ENCODE measurements around the gene CD300H. TPM values are rescaled to one million over a fixed set of nuclear protein-coding genes. Genes with fewer than 3 reads are reported as not detected.

The CD300H gene
- total RNA-seq, 1 experiment from 2014 or later, result not detected

GRCh38 chr17:74582633-74583032 is 15.3 kb upstream of the CD300H start:
- CTCF ChIA-PET, result no interaction called here
- Histone ChIP-seq H3K36me3 (ENCODE audit: control insufficient read depth, insufficient read depth, low read length) (no peaks in the 10 kb centered on the region), H3K4me1 (ENCODE audit: control insufficient read depth, insufficient read depth, low read length) (no peaks in the 10 kb centered on the region), H3K27me3 (ENCODE audit: control insufficient read depth, insufficient read depth, low read length) (peaks cover 6% of the 10 kb centered on the region; the same call in 1 of the 2 replicates), H3K9me3 (ENCODE audit: control insufficient read depth, insufficient read depth, low read depth, low read length) (no peaks in the 10 kb centered on the region; the same call in 1 of the 2 replicates), H3K4me3 (ENCODE audit: low read depth in 2 of 2, low read length in 2 of 2) (no peak overlapping the region), H3K27ac (ENCODE audit: low read length) (no peak overlapping the region)
- POLR2A ChIA-PET, result no interaction called here
- in situ Hi-C loops (cut with HindIII; ENCODE audit: low pct_unique_long_range_greater_than_20kb, low sequenced_read_pairs), result no loop called here
- TF ChIP-seq SIN3A (IDR thresholded peaks at IDR 0.05; ENCODE audit: borderline replicate concordance, insufficient read depth, low read depth, low read length) (no peak), TCF7L2 (IDR thresholded peaks at IDR 0.05; ENCODE audit: low read depth, low read length) (no peak), POLR2AphosphoS5 (IDR thresholded peaks at IDR 0.05; ENCODE audit: low read depth, low read length) (no peak)
- TF ChIP-seq, protein P1, sequence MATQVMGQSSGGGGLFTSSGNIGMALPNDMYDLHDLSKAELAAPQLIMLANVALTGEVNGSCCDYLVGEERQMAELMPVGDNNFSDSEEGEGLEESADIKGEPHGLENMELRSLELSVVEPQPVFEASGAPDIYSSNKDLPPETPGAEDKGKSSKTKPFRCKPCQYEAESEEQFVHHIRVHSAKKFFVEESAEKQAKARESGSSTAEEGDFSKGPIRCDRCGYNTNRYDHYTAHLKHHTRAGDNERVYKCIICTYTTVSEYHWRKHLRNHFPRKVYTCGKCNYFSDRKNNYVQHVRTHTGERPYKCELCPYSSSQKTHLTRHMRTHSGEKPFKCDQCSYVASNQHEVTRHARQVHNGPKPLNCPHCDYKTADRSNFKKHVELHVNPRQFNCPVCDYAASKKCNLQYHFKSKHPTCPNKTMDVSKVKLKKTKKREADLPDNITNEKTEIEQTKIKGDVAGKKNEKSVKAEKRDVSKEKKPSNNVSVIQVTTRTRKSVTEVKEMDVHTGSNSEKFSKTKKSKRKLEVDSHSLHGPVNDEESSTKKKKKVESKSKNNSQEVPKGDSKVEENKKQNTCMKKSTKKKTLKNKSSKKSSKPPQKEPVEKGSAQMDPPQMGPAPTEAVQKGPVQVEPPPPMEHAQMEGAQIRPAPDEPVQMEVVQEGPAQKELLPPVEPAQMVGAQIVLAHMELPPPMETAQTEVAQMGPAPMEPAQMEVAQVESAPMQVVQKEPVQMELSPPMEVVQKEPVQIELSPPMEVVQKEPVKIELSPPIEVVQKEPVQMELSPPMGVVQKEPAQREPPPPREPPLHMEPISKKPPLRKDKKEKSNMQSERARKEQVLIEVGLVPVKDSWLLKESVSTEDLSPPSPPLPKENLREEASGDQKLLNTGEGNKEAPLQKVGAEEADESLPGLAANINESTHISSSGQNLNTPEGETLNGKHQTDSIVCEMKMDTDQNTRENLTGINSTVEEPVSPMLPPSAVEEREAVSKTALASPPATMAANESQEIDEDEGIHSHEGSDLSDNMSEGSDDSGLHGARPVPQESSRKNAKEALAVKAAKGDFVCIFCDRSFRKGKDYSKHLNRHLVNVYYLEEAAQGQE (IDR thresholded peaks at IDR 0.05; ENCODE audit: insufficient read depth in 1 of 2, low read depth in 2 of 2, low read length in 1 of 2), result no peak
- TF ChIP-seq, protein P2, sequence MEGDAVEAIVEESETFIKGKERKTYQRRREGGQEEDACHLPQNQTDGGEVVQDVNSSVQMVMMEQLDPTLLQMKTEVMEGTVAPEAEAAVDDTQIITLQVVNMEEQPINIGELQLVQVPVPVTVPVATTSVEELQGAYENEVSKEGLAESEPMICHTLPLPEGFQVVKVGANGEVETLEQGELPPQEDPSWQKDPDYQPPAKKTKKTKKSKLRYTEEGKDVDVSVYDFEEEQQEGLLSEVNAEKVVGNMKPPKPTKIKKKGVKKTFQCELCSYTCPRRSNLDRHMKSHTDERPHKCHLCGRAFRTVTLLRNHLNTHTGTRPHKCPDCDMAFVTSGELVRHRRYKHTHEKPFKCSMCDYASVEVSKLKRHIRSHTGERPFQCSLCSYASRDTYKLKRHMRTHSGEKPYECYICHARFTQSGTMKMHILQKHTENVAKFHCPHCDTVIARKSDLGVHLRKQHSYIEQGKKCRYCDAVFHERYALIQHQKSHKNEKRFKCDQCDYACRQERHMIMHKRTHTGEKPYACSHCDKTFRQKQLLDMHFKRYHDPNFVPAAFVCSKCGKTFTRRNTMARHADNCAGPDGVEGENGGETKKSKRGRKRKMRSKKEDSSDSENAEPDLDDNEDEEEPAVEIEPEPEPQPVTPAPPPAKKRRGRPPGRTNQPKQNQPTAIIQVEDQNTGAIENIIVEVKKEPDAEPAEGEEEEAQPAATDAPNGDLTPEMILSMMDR (IDR thresholded peaks at IDR 0.05), result no peak
- ATAC-seq (no peak), DNase-seq (ENCODE audit: low read depth, low spot score) (no peak)
- no TSS peak for BruUV-seq (replicated peaks)
- intact Hi-C loops (cut with micrococcal nuclease; ENCODE audit: unreplicated experiment), result no loop called here

DNA sequence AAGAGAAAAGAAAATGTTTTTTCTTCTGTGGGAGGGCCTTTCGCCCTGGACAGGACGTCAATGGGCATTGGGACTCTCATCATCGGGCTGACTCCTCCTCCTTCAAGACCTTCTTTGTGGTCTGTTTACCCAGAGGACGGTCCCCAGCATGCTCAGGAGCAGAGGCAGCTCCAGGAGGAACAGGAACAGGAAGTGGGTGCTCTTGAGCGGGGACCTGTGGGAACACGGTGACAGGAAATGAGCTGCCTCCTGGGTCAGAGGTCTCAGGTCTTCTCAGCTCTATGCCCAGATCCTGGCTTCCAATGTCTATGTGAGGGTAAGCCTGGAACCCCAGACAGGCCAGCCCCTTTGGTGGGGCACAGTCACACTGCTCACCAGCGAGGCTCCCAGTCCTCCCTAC is 12.6 kb upstream of the CD300H start:
- ATAC-seq, result no peak
- POLR2A ChIA-PET, result no interaction called here
- H3K27ac ChIP-seq (ENCODE audit: low read length), result no peak overlapping the region
- TF ChIP-seq, protein P2 (IDR thresholded peaks at IDR 0.05), result no peak
- TF ChIP-seq, protein P1 (IDR thresholded peaks at IDR 0.05; ENCODE audit: insufficient read depth in 1 of 2, low read depth in 2 of 2, low read length in 1 of 2), result no peak
- TF ChIP-seq SIN3A (IDR thresholded peaks at IDR 0.05; ENCODE audit: borderline replicate concordance, insufficient read depth, low read depth, low read length) (no peak), TCF7L2 (IDR thresholded peaks at IDR 0.05; ENCODE audit: low read depth, low read length) (no peak), POLR2AphosphoS5 (IDR thresholded peaks at IDR 0.05; ENCODE audit: low read depth, low read length) (no peak)
- H3K36me3 ChIP-seq (ENCODE audit: control insufficient read depth, insufficient read depth, low read length), result no peaks in the 10 kb centered on the region
- no peaks in the 10 kb centered on the region; the same call in 1 of the 2 replicates for H3K9me3 ChIP-seq (ENCODE audit: control insufficient read depth, insufficient read depth, low read depth, low read length)
- intact Hi-C loops (cut with micrococcal nuclease; ENCODE audit: unreplicated experiment), result no loop called here
- CTCF ChIA-PET, result no interaction called here
- no TSS peak for BruUV-seq (replicated peaks)
- in situ Hi-C loops (cut with HindIII; ENCODE audit: low pct_unique_long_range_greater_than_20kb, low sequenced_read_pairs), result no loop called here
- peaks cover 6% of the 10 kb centered on the region; the same call in 1 of the 2 replicates for H3K27me3 ChIP-seq (ENCODE audit: control insufficient read depth, insufficient read depth, low read length)
- DNase-seq (ENCODE audit: low read depth, low spot score), result no peak
- H3K4me1 ChIP-seq (ENCODE audit: control insufficient read depth, insufficient read depth, low read length), result no peaks in the 10 kb centered on the region
- no peak overlapping the region for H3K4me3 ChIP-seq (ENCODE audit: low read depth in 2 of 2, low read length in 2 of 2)
